Right atrium auricular region (tissue), 2 donors: Measurements from ENCODE around the gene ARID5B. TPM values are rescaled to one million over a fixed set of nuclear protein-coding genes. Genes with fewer than 3 reads are reported as not detected.
A peak's percentile ranks its signal among the peaks of the same experiment; 100 is the strongest.

ENCODE experiments used
- DNase-seq: peaks from one replicate; pipeline ENCODE4 v3.0.0-alpha.2; 2019; ENCODE audit warnings: low spot score
- H3K27ac ChIP-seq, 2 donors: fragments of 200-600 bp; sonication (generic); 1 replicate in 1 of 2; 2 replicates in 1 of 2; pipeline ENCODE4 v1.5.1; 2016 to 2019
- H3K27me3 ChIP-seq, 2 donors: fragments of 200-600 bp; sonication (generic); one replicate each; pipeline versions ENCODE4 v1.5.1 to v1.6.0; 2017 to 2019
- H3K36me3 ChIP-seq: fragments of 200-600 bp; sonication (generic); one replicate; pipeline ENCODE4 v1.5.1; 2016
- H3K4me1 ChIP-seq, 2 donors: fragments of 200-600 bp; sonication (generic); one replicate each; pipeline versions ENCODE4 v1.5.1 to v1.6.0; 2017 to 2019
- H3K4me3 ChIP-seq, 2 donors: fragments of 200-600 bp; sonication (generic); 1 replicate in 1 of 2; 2 replicates in 1 of 2; pipeline ENCODE4 v1.5.1; 2017 to 2019; ENCODE audit warnings: mild to moderate bottlenecking in 1 of 2, moderate library complexity in 1 of 2
- H3K9me3 ChIP-seq, 2 donors: fragments of 200-600 bp; sonication (generic); one replicate each; pipeline ENCODE4 v1.5.1; 2019
- total RNA-seq, 2 donors: library from RNA; depleted of rRNA; stranded (reverse); fragments of >200 nt; gene quantifications; one replicate each; pipeline ENCODE4 v1.1.0, GENCODE V29; 2016
- TF ChIP-seq, protein P1 (sequence below), 2 donors: fragments of 200-600 bp; sonication (generic); IDR thresholded peaks; one replicate each; pipeline ENCODE4 v1.5.1; 2019; ENCODE audit warnings: antibody characterized with exemption in 2 of 2

The ARID5B gene
- total RNA-seq, 2 donors from 2014 or later = 37.9 to 53.4 TPM

GRCh38 chr10:61987951-61988379, 86.5 kb downstream of the ARID5B start:
- no peaks in the 10 kb centered on the region for H3K9me3 ChIP-seq
- TF ChIP-seq, protein P1, sequence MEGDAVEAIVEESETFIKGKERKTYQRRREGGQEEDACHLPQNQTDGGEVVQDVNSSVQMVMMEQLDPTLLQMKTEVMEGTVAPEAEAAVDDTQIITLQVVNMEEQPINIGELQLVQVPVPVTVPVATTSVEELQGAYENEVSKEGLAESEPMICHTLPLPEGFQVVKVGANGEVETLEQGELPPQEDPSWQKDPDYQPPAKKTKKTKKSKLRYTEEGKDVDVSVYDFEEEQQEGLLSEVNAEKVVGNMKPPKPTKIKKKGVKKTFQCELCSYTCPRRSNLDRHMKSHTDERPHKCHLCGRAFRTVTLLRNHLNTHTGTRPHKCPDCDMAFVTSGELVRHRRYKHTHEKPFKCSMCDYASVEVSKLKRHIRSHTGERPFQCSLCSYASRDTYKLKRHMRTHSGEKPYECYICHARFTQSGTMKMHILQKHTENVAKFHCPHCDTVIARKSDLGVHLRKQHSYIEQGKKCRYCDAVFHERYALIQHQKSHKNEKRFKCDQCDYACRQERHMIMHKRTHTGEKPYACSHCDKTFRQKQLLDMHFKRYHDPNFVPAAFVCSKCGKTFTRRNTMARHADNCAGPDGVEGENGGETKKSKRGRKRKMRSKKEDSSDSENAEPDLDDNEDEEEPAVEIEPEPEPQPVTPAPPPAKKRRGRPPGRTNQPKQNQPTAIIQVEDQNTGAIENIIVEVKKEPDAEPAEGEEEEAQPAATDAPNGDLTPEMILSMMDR (IDR thresholded peaks at IDR 0.05) = no peak
- H3K27ac ChIP-seq = peak overlapping the region; percentile 14 to 18
- H3K4me3 ChIP-seq = no peak overlapping the region
- no peaks in the 10 kb centered on the region for H3K36me3 ChIP-seq
- DNase-seq = no peak
- H3K4me1 ChIP-seq = peaks cover 0 to 30% of the 10 kb centered on the region in 2 donors
- no peaks in the 10 kb centered on the region for H3K27me3 ChIP-seq

GRCh38 chr10:61989995-61990760, 88.7 kb downstream of the ARID5B start:
- Histone ChIP-seq H3K4me3 (no peak overlapping the region), H3K27ac (no peak overlapping the region), H3K4me1 (peaks cover 0 to 47% of the 10 kb centered on the region in 2 donors), H3K9me3 (no peaks in the 10 kb centered on the region), H3K27me3 (no peaks in the 10 kb centered on the region), H3K36me3 (no peaks in the 10 kb centered on the region)
- DNase-seq = no peak
- TF ChIP-seq, protein P1 (IDR thresholded peaks at IDR 0.05) = no peak

GRCh38 chr10:61990761-61991135, 89.2 kb downstream of the ARID5B start:
- Histone ChIP-seq H3K4me3 (no peak overlapping the region), H3K36me3 (no peaks in the 10 kb centered on the region), H3K27me3 (no peaks in the 10 kb centered on the region), H3K27ac (no peak overlapping the region), H3K4me1 (peaks cover 0 to 47% of the 10 kb centered on the region in 2 donors), H3K9me3 (no peaks in the 10 kb centered on the region)
- DNase-seq = no peak
- TF ChIP-seq, protein P1 (IDR thresholded peaks at IDR 0.05) = no peak

GRCh38 chr10:61991166-61991565, 89.7 kb downstream of the ARID5B start:
- no peak overlapping the region for H3K27ac ChIP-seq
- TF ChIP-seq, protein P1 (IDR thresholded peaks at IDR 0.05) = no peak
- no peaks in the 10 kb centered on the region for H3K27me3 ChIP-seq
- no peaks in the 10 kb centered on the region for H3K9me3 ChIP-seq
- H3K4me1 ChIP-seq = peaks cover 0 to 44% of the 10 kb centered on the region in 2 donors
- H3K4me3 ChIP-seq = no peak overlapping the region
- no peaks in the 10 kb centered on the region for H3K36me3 ChIP-seq
- no peak for DNase-seq

- H3K27me3 ChIP-seq = no peaks in the 10 kb centered on the region
- TF ChIP-seq, protein P1 (IDR thresholded peaks at IDR 0.05) = no peak
- H3K27ac ChIP-seq = peak overlapping the region; percentile 64 to 74
- H3K36me3 ChIP-seq = no peaks in the 10 kb centered on the region
- H3K4me1 ChIP-seq = peaks cover 0 to 38% of the 10 kb centered on the region in 2 donors
- DNase-seq = no peak
- H3K9me3 ChIP-seq = no peaks in the 10 kb centered on the region
- H3K4me3 ChIP-seq = peak overlapping the region in 1 of 2 donors; percentile 12
These were observed 90.6 kb downstream of the ARID5B start for GRCh38 chr10:61992059-61992460.
